Measurements from ENCODE around the gene CYP27B1. TPM values are rescaled to one million over a fixed set of nuclear protein-coding genes. Genes with fewer than 3 reads are reported as not detected.

Gene CYP27B1
- total and polyA plus RNA-seq, 9 of the 15 experiments (the other 6 are each of a cell fraction or from before 2014, with no cell fraction given) = 0.18 to 4.2 (median 1.8) TPM

DNA sequence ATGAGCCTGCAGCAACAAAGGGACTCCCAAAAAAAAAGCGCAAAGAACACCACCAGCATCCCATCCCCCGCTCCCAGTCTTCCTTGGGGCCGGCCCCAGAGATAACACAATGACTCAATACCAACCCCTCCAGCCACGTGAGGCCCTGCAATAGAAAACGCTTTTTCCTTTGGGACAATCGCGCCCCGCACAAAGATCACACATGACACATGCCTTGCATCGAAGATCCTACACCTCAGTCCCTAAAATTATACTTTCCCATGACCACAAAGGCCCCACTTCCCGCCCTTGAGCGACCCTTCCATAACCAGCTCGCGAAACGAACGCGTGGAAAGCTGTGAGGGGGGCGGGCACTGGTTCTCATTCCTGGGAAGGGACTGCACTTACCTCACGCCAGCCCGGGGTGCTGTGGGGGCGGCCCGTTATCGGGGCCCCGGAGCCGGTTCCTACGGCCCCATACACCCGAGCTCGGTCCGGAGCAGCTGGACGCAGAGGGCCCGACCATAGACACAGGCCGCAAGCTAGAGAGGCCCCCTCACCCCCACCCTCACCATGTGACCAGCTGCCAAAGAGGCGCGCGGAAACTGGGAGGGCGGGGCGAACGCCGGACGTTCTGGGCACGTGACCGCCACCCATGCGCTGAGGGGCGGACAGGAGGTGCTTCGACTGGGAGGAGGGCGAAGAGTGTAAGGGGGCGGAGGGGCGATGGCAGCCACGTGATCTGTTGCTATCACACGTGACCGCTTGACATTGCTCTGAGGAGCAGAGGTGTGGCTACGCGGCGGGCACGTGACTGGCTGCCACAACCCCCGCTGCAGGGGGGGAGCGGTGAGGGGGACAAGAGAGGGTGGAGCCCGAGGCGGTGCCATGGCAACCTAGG, 14.8 kb downstream of the CYP27B1 start, which contains the start of gene CDK4 (continued):
- TF ChIP-seq CHD1 (IDR thresholded peaks at IDR 0.05; ENCODE audit: low read length) (peak; percentile 33), ZNF133 (CRISPR knock-in tag; IDR thresholded peaks at IDR 0.05) (no peak), ZZZ3 (IDR thresholded peaks at IDR 0.05) (peak; percentile 84), FOS (IDR thresholded peaks at IDR 0.05; ENCODE audit: extremely low read depth, insufficient read length) (peak; percentile 94), CBX2 (IDR thresholded peaks at IDR 0.05; ENCODE audit: insufficient read depth, low read length, poor library complexity, severe bottlenecking) (no peak), ARNT (IDR thresholded peaks at IDR 0.05) (peak in 1 of 2 experiments; percentile 86; a peak in 1 of 4 replicates), FOXA1 (IDR thresholded peaks at IDR 0.05; ENCODE audit: borderline replicate concordance) (no peak), ZSCAN29 (IDR thresholded peaks at IDR 0.05) (no peak), ATF1 (CRISPR knock-in tag; IDR thresholded peaks at IDR 0.05) (no peak), ATF1 (tag; IDR thresholded peaks at IDR 0.05) (peak; percentile 93), ZNF695 (CRISPR knock-in tag; IDR thresholded peaks at IDR 0.05) (no peak; the same call in 1 of the 2 replicates), BRCA1 (IDR thresholded peaks at IDR 0.05) (no peak), BRCA1 (CRISPR knock-in tag; IDR thresholded peaks at IDR 0.05) (peak; percentile 45; the same call in 1 of the 2 replicates), MAFG (tag; conservative IDR thresholded peaks at IDR 0.05) (0 out of 2 replicates have a peak, but pooled peaks have one; percentile 24), ZNF23 (CRISPR knock-in tag; IDR thresholded peaks at IDR 0.05) (no peak), RNF2 (IDR thresholded peaks at IDR 0.05) (peak; percentile 64), ZNF316 (IDR thresholded peaks at IDR 0.05) (peak; percentile 90), ZBED1 (IDR thresholded peaks at IDR 0.05) (0 out of 2 replicates have a peak, but pooled peaks have one; percentile 35), L3MBTL2 (IDR thresholded peaks at IDR 0.05) (peak; percentile 97), RFX7 (CRISPR knock-in tag; IDR thresholded peaks at IDR 0.05) (no peak), NFIC (IDR thresholded peaks at IDR 0.05) (peak; percentile 29; the same call in 1 of the 2 replicates), RBBP5 (IDR thresholded peaks at IDR 0.05; ENCODE audit: borderline replicate concordance, insufficient read depth, low read length, poor library complexity, severe bottlenecking) (no peak), DDX20 (tag; IDR thresholded peaks at IDR 0.05; ENCODE audit: low read depth) (no peak), DIDO1 (tag; IDR thresholded peaks at IDR 0.05; ENCODE audit: low read depth) (peak; percentile 65; the same call in 1 of the 2 replicates)
- TF ChIP-seq, protein P1, sequence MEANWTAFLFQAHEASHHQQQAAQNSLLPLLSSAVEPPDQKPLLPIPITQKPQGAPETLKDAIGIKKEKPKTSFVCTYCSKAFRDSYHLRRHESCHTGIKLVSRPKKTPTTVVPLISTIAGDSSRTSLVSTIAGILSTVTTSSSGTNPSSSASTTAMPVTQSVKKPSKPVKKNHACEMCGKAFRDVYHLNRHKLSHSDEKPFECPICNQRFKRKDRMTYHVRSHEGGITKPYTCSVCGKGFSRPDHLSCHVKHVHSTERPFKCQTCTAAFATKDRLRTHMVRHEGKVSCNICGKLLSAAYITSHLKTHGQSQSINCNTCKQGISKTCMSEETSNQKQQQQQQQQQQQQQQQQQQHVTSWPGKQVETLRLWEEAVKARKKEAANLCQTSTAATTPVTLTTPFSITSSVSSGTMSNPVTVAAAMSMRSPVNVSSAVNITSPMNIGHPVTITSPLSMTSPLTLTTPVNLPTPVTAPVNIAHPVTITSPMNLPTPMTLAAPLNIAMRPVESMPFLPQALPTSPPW (CRISPR knock-in tag; IDR thresholded peaks at IDR 0.05) = peak; percentile 99
- TF ChIP-seq, protein P2, sequence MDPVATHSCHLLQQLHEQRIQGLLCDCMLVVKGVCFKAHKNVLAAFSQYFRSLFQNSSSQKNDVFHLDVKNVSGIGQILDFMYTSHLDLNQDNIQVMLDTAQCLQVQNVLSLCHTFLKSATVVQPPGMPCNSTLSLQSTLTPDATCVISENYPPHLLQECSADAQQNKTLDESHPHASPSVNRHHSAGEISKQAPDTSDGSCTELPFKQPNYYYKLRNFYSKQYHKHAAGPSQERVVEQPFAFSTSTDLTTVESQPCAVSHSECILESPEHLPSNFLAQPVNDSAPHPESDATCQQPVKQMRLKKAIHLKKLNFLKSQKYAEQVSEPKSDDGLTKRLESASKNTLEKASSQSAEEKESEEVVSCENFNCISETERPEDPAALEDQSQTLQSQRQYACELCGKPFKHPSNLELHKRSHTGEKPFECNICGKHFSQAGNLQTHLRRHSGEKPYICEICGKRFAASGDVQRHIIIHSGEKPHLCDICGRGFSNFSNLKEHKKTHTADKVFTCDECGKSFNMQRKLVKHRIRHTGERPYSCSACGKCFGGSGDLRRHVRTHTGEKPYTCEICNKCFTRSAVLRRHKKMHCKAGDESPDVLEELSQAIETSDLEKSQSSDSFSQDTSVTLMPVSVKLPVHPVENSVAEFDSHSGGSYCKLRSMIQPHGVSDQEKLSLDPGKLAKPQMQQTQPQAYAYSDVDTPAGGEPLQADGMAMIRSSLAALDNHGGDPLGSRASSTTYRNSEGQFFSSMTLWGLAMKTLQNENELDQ (CRISPR knock-in tag; IDR thresholded peaks at IDR 0.05; ENCODE audit: borderline replicate concordance) = no peak; the same call in 1 of the 2 replicates
